ENCODE measurements around the gene CD163. TPM values are rescaled to one million over a fixed set of nuclear protein-coding genes. Genes with fewer than 3 reads are reported as not detected.
"Not testable (repeated sequence)": the region's sequence is repeated elsewhere in the genome, so short reads cannot be mapped to it uniquely, and the experiment has no call there.

The CD163 gene
- total and polyA plus RNA-seq, 10 donors, result 55.4 to 1,037 (median 391) TPM

GRCh38 chr12:7441216-7441615 is 62.4 kb downstream of the CD163 start:
- intact Hi-C loops (cut with DNase I; ENCODE audit: low total_unique reads), result no loop called here
- H3K4me3 ChIP-seq, result no peak overlapping the region
- no peaks in the 10 kb centered on the region for H3K36me3 ChIP-seq
- H3K27me3 ChIP-seq (replicated peaks in 1 of 7), result peaks cover 0 to 42% (median 8%) of the 10 kb centered on the region in 7 donors
- H3K9me3 ChIP-seq, result peaks cover 0 to 6% (median 0%) of the 10 kb centered on the region in 8 donors
- no peak overlapping the region for H3K27ac ChIP-seq
- DNase-seq, result no peak
- WGBS, 5 donors, result 80 to 95% (median 86%) methylated on average over 1 of the region's 1 CpG
- TF ChIP-seq POLR2AphosphoS5 (IDR thresholded peaks at IDR 0.05) (no peak), CTCF (IDR thresholded peaks at IDR 0.05 in 8 of 11, conservative IDR thresholded peaks at IDR 0.05 in 3 of 11) (no peak), POLR2A (IDR thresholded peaks at IDR 0.05) (no peak)
- H3K4me1 ChIP-seq, result peaks cover 0 to 7% (median 0%) of the 10 kb centered on the region in 6 donors

- Histone ChIP-seq H3K27me3 (replicated peaks in 1 of 7) (peaks cover 0 to 42% (median 8%) of the 10 kb centered on the region in 7 donors), H3K9me3 (peaks cover 0 to 6% (median 0%) of the 10 kb centered on the region in 8 donors), H3K36me3 (no peaks in the 10 kb centered on the region), H3K27ac (peak overlapping the region in 5 of 8 donors; percentile 41 to 75 (median 66)), H3K4me1 (peaks cover 0 to 7% (median 0%) of the 10 kb centered on the region in 6 donors), H3K4me3 (peak overlapping the region in 6 of 8 donors; percentile 18 to 65 (median 31))
- DNase-seq, result peak; percentile 81
- intact Hi-C loops (cut with DNase I; ENCODE audit: low total_unique reads), result no loop called here
- peak in 1 of 3 donors; percentile 51 for TF ChIP-seq POLR2AphosphoS5 (IDR thresholded peaks at IDR 0.05)
- peak in 1 of 11 experiments; percentile 18 for TF ChIP-seq CTCF (IDR thresholded peaks at IDR 0.05 in 8 of 11, conservative IDR thresholded peaks at IDR 0.05 in 3 of 11)
- TF ChIP-seq POLR2A (IDR thresholded peaks at IDR 0.05), result no peak
- WGBS, 5 donors, result 17 to 32% (median 26%) methylated on average over 56 to 84 of the region's 84 CpGs
Observed at GRCh38 chr12:7439579-7440505, 63.7 kb downstream of the CD163 start.

- H3K36me3 ChIP-seq; H3K4me3 ChIP-seq; intact Hi-C loops (cut with DNase I; ENCODE audit: low total_unique reads); DNase-seq; H3K4me1 ChIP-seq; H3K27ac ChIP-seq; H3K9me3 ChIP-seq: not testable (repeated sequence)
- peaks cover 0 to 42% (median 8%) of the 10 kb centered on the region in 7 donors for H3K27me3 ChIP-seq (replicated peaks in 1 of 7)
- 73 to 86% (median 79%) methylated on average over 8 of the region's 8 CpGs for WGBS, 5 donors
Observed at GRCh38 chr12:7438291-7438995, 65.1 kb downstream of the CD163 start.

- intact Hi-C loops (cut with DNase I; ENCODE audit: low total_unique reads); H3K27ac ChIP-seq; H3K36me3 ChIP-seq; H3K4me3 ChIP-seq; H3K4me1 ChIP-seq; DNase-seq; H3K9me3 ChIP-seq: not testable (repeated sequence)
- H3K27me3 ChIP-seq (replicated peaks in 1 of 7), result peaks cover 0 to 41% (median 8%) of the 10 kb centered on the region in 7 donors
- WGBS, 5 donors, result 88 to 99% (median 93%) methylated on average over 3 of the region's 3 CpGs
Observed at GRCh38 chr12:7437494-7437893, 66.1 kb downstream of the CD163 start.

GRCh38 chr12:7434670-7435069 is 68.9 kb downstream of the CD163 start:
- intact Hi-C loops (cut with DNase I; ENCODE audit: low total_unique reads), result no loop called here
- Histone ChIP-seq H3K4me3 (no peak overlapping the region), H3K36me3 (no peaks in the 10 kb centered on the region), H3K27me3 (replicated peaks in 1 of 7) (peaks cover 0 to 26% (median 0%) of the 10 kb centered on the region in 7 donors), H3K9me3 (no peaks in the 10 kb centered on the region), H3K27ac (no peak overlapping the region), H3K4me1 (no peaks in the 10 kb centered on the region)
- no peak for TF ChIP-seq POLR2AphosphoS5 (IDR thresholded peaks at IDR 0.05)
- TF ChIP-seq POLR2A (IDR thresholded peaks at IDR 0.05), result no peak
- no peak for DNase-seq

All from spleen (tissue), 11 donors.